ENCODE data around the gene MLXIP. TPM values are rescaled to one million over a fixed set of nuclear protein-coding genes. Genes with fewer than 3 reads are reported as not detected.
A peak's percentile ranks its signal among the peaks of the same experiment; 100 is the strongest.

MLXIP gene
- total RNA-seq, 1 experiment from 2014 or later: 124 TPM

DNA sequence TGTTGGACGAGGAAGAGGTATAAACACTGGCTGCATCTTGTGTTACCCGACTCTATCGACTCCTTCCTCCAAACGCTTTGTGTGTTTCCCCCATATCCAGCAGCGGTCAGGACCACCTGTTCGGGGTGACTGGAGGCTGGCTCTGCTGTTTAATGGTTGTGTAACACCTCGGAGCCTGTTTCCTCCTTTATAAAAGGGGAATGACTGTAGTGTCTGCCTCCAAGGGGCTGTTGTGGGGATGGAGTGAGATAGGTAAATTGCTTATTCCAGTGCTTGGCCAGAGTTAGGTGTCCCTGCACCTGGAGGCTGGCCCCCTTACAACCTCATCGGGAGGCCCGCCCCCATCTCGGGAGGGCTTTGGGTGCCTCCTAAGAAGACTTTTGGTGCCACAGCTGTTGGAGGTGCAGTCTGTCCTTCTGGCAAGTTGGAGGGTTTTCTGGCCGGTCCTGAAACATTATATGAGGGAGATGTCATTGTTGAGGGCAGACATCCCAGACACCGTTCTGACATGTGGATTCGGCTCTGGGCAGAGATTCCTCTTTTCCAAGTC is 1.1 kb downstream of the MLXIP start:
- BruUV-seq (replicated peaks): no TSS peak
- H3K27me3 ChIP-seq (ENCODE audit: control insufficient read depth, insufficient read depth, low read length): no peaks in the 10 kb centered on the region
- TF ChIP-seq, protein P1, sequence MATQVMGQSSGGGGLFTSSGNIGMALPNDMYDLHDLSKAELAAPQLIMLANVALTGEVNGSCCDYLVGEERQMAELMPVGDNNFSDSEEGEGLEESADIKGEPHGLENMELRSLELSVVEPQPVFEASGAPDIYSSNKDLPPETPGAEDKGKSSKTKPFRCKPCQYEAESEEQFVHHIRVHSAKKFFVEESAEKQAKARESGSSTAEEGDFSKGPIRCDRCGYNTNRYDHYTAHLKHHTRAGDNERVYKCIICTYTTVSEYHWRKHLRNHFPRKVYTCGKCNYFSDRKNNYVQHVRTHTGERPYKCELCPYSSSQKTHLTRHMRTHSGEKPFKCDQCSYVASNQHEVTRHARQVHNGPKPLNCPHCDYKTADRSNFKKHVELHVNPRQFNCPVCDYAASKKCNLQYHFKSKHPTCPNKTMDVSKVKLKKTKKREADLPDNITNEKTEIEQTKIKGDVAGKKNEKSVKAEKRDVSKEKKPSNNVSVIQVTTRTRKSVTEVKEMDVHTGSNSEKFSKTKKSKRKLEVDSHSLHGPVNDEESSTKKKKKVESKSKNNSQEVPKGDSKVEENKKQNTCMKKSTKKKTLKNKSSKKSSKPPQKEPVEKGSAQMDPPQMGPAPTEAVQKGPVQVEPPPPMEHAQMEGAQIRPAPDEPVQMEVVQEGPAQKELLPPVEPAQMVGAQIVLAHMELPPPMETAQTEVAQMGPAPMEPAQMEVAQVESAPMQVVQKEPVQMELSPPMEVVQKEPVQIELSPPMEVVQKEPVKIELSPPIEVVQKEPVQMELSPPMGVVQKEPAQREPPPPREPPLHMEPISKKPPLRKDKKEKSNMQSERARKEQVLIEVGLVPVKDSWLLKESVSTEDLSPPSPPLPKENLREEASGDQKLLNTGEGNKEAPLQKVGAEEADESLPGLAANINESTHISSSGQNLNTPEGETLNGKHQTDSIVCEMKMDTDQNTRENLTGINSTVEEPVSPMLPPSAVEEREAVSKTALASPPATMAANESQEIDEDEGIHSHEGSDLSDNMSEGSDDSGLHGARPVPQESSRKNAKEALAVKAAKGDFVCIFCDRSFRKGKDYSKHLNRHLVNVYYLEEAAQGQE (IDR thresholded peaks at IDR 0.05; ENCODE audit: insufficient read depth in 1 of 2, low read depth in 2 of 2, low read length in 1 of 2): no peak
- TF ChIP-seq, protein P2, sequence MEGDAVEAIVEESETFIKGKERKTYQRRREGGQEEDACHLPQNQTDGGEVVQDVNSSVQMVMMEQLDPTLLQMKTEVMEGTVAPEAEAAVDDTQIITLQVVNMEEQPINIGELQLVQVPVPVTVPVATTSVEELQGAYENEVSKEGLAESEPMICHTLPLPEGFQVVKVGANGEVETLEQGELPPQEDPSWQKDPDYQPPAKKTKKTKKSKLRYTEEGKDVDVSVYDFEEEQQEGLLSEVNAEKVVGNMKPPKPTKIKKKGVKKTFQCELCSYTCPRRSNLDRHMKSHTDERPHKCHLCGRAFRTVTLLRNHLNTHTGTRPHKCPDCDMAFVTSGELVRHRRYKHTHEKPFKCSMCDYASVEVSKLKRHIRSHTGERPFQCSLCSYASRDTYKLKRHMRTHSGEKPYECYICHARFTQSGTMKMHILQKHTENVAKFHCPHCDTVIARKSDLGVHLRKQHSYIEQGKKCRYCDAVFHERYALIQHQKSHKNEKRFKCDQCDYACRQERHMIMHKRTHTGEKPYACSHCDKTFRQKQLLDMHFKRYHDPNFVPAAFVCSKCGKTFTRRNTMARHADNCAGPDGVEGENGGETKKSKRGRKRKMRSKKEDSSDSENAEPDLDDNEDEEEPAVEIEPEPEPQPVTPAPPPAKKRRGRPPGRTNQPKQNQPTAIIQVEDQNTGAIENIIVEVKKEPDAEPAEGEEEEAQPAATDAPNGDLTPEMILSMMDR (IDR thresholded peaks at IDR 0.05): no peak
- no peak for TF ChIP-seq SIN3A (IDR thresholded peaks at IDR 0.05; ENCODE audit: borderline replicate concordance, insufficient read depth, low read depth, low read length)
- no peak for TF ChIP-seq TCF7L2 (IDR thresholded peaks at IDR 0.05; ENCODE audit: low read depth, low read length)
- peak overlapping the region; percentile 62 to 76 for H3K4me3 ChIP-seq (ENCODE audit: low read depth in 2 of 2, low read length in 2 of 2)
- intact Hi-C loops (cut with micrococcal nuclease; ENCODE audit: unreplicated experiment) (no loop called here), in situ Hi-C loops (cut with HindIII; ENCODE audit: low pct_unique_long_range_greater_than_20kb, low sequenced_read_pairs) (no loop called here)
- ChIA-PET CTCF (interaction anchor here (0.5 to 0.6 kb wide), 3 partner anchors 25 to 187 kb away, joined by 3 to 5 read pairs (median 4); no protein-coding TSS in a partner anchor), POLR2A (interaction anchor here (1.5 kb wide), 1 partner anchor 18 kb away, joined by 7 read pairs; no protein-coding TSS in a partner anchor)
- H3K4me1 ChIP-seq (ENCODE audit: control insufficient read depth, insufficient read depth, low read length): peaks cover 28% of the 10 kb centered on the region
- DNase-seq (ENCODE audit: low read depth, low spot score) (no peak), ATAC-seq (no peak)
- peaks cover 2% of the 10 kb centered on the region; the same call in 1 of the 2 replicates for H3K36me3 ChIP-seq (ENCODE audit: control insufficient read depth, insufficient read depth, low read length)
- no peaks in the 10 kb centered on the region for H3K9me3 ChIP-seq (ENCODE audit: control insufficient read depth, insufficient read depth, low read depth, low read length)
- H3K27ac ChIP-seq (ENCODE audit: low read length): peak overlapping the region; percentile 91

DNA sequence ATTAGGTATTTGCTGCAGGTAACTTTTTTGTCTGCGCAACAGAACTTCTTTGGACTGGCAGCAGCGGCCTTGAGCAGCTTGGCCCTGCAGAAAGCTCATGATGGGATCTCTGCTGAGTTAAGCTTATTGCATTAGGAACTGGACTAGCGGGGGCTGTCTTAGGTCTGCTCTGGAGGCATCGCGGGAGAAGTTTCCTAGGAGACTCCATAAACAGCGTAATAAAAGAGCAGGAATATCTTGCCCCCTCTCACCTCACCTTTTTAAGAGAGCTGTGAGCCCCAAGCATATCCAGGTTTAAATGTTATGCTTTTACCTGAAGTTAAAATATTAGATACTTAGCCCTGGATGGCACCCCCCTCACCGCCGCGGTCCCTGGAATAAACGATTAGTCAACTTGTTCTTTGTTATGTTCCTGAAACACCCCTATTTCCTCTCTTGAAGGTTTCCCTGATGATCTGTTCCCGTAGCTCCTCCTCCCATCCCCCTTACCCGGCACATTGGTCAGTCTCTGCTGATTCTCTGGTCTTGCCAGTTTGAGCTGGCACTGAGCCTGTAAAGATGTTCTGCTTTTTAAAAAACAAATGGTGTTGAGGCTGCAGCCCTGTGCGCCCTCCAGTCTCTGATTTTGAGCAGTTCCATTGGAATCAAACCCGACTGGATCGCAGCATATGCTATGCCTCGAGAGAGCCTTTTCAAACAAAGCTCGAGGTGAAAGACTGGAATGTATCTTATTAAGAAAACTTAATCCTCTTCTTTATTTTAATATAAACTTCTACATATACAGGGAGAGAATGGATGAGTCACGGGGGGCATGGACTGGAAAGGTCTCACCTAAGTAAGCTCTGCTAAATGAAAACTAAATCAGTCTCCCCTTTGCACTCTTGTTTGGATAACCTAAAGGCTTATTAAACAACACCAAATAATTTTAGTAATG is 1.9 kb downstream of the MLXIP start:
- Histone ChIP-seq H3K27me3 (ENCODE audit: control insufficient read depth, insufficient read depth, low read length) (no peaks in the 10 kb centered on the region), H3K4me3 (ENCODE audit: low read depth in 2 of 2, low read length in 2 of 2) (peak overlapping the region; percentile 62 to 76), H3K4me1 (ENCODE audit: control insufficient read depth, insufficient read depth, low read length) (peaks cover 28% of the 10 kb centered on the region), H3K36me3 (ENCODE audit: control insufficient read depth, insufficient read depth, low read length) (peaks cover 8% of the 10 kb centered on the region; the same call in 1 of the 2 replicates), H3K9me3 (ENCODE audit: control insufficient read depth, insufficient read depth, low read depth, low read length) (no peaks in the 10 kb centered on the region), H3K27ac (ENCODE audit: low read length) (peak overlapping the region; percentile 91)
- TF ChIP-seq, protein P2 (IDR thresholded peaks at IDR 0.05): no peak
- 0 out of 2 replicates have a peak, but pooled peaks have one; percentile 24 for TF ChIP-seq SIN3A (IDR thresholded peaks at IDR 0.05; ENCODE audit: borderline replicate concordance, insufficient read depth, low read depth, low read length)
- ATAC-seq (no peak), DNase-seq (ENCODE audit: low read depth, low spot score) (no peak)
- in situ Hi-C loops (cut with HindIII; ENCODE audit: low pct_unique_long_range_greater_than_20kb, low sequenced_read_pairs) (no loop called here), intact Hi-C loops (cut with micrococcal nuclease; ENCODE audit: unreplicated experiment) (no loop called here)
- ChIA-PET CTCF (interaction anchor here (0.5 to 0.6 kb wide), 3 partner anchors 25 to 186 kb away, joined by 3 to 5 read pairs (median 4); no protein-coding TSS in a partner anchor), POLR2A (interaction anchor here (1.0 to 1.5 kb wide), 2 partner anchors 8 to 17 kb away, joined by 4 to 7 read pairs; no protein-coding TSS in a partner anchor)
- BruUV-seq (replicated peaks): TSS peak; percentile 61

All from Panc1 (cell line).